GM21619 (cell line): ENCODE measurements around the gene CAPN11.

Experiments
- ATAC-seq: cut with Tn5 transposase; IDR thresholded peaks from one replicate; pipeline ENCODE4 v1.9.1; 2021; ENCODE audit not compliant: unreplicated experiment

The CAPN11 gene

GRCh38 chr6:44158770-44159228 is at the start of gene CAPN11:
TSS of gene CAPN11 (plus strand) at chr6:44158820. CDS start at chr6:44158849, 29 bp downstream.
- ATAC-seq: no peak

- ATAC-seq: no peak
Observed at GRCh38 chr6:44109212-44109611, 49.4 kb upstream of the CAPN11 start.

GRCh38 chr6:44110005-44110676 is 48.5 kb upstream of the CAPN11 start:
- no peak for ATAC-seq

- no peak for ATAC-seq
Observed at GRCh38 chr6:44110966-44111365, 47.7 kb upstream of the CAPN11 start.

GRCh38 chr6:44111434-44112417 is 46.9 kb upstream of the CAPN11 start:
- no peak for ATAC-seq

GRCh38 chr6:44113414-44113813 is 45.2 kb upstream of the CAPN11 start:
- no peak for ATAC-seq

- no peak for ATAC-seq
Observed at GRCh38 chr6:44115866-44116265, 42.8 kb upstream of the CAPN11 start.

- ATAC-seq: no peak
Observed at GRCh38 chr6:44116641-44117382, 41.8 kb upstream of the CAPN11 start.

- ATAC-seq: no peak
Observed at GRCh38 chr6:44117397-44118128, 41.1 kb upstream of the CAPN11 start.

- ATAC-seq: no peak
Observed at GRCh38 chr6:44119704-44120262, 38.8 kb upstream of the CAPN11 start.

- ATAC-seq: no peak
Observed at GRCh38 chr6:44120692-44121443, 37.8 kb upstream of the CAPN11 start.

- no peak for ATAC-seq
Observed at GRCh38 chr6:44122801-44123200, 35.8 kb upstream of the CAPN11 start.

- no peak for ATAC-seq
Observed at GRCh38 chr6:44123544-44123943, 35.1 kb upstream of the CAPN11 start.

GRCh38 chr6:44126320-44127149 is 32.1 kb upstream of the CAPN11 start:
- peak; percentile 46 for ATAC-seq

GRCh38 chr6:44127186-44128019 is 31.2 kb upstream of the CAPN11 start, which contains the start of the genes MRPL14 and TMEM63B:
TSS of gene MRPL14 (minus strand) at chr6:44127452. CDS start at chr6:44116611, 10,841 bp downstream.
TSS of gene TMEM63B (plus strand) at chr6:44127554. CDS start at chr6:44134585, 7,031 bp downstream.
- peak; percentile 54 for ATAC-seq

- ATAC-seq: peak; percentile 10
Observed at GRCh38 chr6:44128020-44128917, 30.4 kb upstream of the CAPN11 start.
